ENCODE measurements around the gene SASH3.

DNA sequence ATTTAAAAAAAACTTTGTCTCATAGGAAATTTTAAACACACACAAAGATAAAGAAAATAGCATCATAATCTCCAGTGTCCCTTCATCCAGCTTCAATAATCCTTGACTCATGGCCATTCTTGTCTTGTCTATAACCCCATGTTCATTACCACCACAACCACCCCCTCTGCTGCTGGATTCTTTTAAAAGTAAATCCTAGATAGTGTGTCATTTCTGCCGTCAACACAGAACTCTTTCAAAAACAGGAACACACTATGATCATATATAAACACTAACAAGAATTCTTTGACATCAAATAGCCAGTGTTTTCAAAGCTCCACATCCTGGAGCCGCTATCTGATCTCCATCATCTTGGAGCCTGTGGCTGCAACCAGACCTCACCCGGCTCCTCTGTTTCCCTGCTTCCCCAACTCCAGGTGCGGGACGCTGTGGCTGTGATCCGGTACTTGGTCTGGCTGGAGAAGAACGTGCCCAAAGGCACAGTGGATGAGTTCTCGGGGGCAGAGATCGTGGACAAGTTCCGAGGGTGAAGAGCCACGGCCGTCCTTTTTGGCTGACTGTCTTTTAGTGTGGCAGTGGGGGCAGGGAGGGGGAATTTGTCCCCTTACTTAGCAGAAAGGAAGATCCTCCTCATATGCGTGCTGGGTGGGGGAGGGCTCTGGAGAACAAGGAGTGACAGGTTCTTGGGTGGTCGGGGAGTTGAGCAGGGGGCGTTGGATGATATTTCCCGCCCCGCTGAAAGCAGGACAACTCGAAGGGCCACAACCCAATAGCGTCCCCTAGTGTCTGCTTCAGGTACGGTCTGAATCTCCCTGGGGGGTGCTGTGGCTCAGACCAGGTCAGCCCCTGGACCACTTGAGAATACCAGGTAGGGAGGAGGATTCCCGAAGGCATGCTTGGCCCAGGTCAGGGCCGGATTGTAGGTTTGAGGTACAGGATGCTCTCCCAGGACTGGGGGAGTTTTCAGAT, 25.4 kb upstream of the SASH3 start:
- no peak for TF ChIP-seq EZH2 (IDR thresholded peaks at IDR 0.05; ENCODE audit: borderline replicate concordance, low read depth, low read length, poor library complexity, severe bottlenecking)
- TF ChIP-seq, protein P1, sequence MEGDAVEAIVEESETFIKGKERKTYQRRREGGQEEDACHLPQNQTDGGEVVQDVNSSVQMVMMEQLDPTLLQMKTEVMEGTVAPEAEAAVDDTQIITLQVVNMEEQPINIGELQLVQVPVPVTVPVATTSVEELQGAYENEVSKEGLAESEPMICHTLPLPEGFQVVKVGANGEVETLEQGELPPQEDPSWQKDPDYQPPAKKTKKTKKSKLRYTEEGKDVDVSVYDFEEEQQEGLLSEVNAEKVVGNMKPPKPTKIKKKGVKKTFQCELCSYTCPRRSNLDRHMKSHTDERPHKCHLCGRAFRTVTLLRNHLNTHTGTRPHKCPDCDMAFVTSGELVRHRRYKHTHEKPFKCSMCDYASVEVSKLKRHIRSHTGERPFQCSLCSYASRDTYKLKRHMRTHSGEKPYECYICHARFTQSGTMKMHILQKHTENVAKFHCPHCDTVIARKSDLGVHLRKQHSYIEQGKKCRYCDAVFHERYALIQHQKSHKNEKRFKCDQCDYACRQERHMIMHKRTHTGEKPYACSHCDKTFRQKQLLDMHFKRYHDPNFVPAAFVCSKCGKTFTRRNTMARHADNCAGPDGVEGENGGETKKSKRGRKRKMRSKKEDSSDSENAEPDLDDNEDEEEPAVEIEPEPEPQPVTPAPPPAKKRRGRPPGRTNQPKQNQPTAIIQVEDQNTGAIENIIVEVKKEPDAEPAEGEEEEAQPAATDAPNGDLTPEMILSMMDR (conservative IDR thresholded peaks at IDR 0.05; ENCODE audit: low read depth, low read length), result peak; percentile 47
